PC-3 (cell line): Measurements from ENCODE around the gene CDH4. TPM values are rescaled to one million over a fixed set of nuclear protein-coding genes. Genes with fewer than 3 reads are reported as not detected.

Experiments
- ATAC-seq: fragments of 200-7000 bp; cut with Tn5 transposase; 2 replicates; pipeline ENCODE4 v1.9.1; 2020; ENCODE audit warnings: mild to moderate bottlenecking, moderate library complexity
- BruUV-seq: library from RNA; stranded (reverse); fragments of 400-500 nt; replicated peaks from 2 replicates; lab custom pipeline; 2021; lab: Mats Ljungman, UMichigan
- CTCF ChIA-PET: fragments of 300-600 bp; sonication (Branson Sonifier 250); formaldehyde crosslinking; loops from one replicate; lab custom pipeline; 2022; ENCODE audit warnings: antibody characterized with exemption; lab: Charles Lee
- POLR2A ChIA-PET: fragments of 300-600 bp; sonication (Branson Sonifier 250); formaldehyde crosslinking; loops from one replicate; lab custom pipeline; 2022; ENCODE audit warnings: antibody characterized with exemption; ENCODE audit not compliant: unreplicated experiment; lab: Charles Lee
- DNase-seq: peaks from one replicate; pipeline ENCODE4 v3.0.0-alpha.2; 2015
- H2AFZ ChIP-seq: fragments of 300-600 bp; sonication (generic); 2 replicates; pipeline ENCODE4 v1.6.0; 2016; ENCODE audit warnings: antibody characterized with exemption, low read length
- H3F3A ChIP-seq: fragments of 300-600 bp; sonication (generic); one replicate; pipeline ENCODE4 v1.6.0; 2017; ENCODE audit warnings: antibody characterized with exemption, low read length, control low read depth, mild to moderate bottlenecking; ENCODE audit not compliant: unreplicated experiment
- H3K27ac ChIP-seq: fragments of 300-600 bp; sonication (generic); 2 replicates; pipeline ENCODE4 v1.5.1; 2016; ENCODE audit warnings: mild to moderate bottlenecking, low read length
- H3K27me3 ChIP-seq: fragments of 300-600 bp; sonication (generic); 2 replicates; pipeline ENCODE4 v1.6.1; 2016; ENCODE audit warnings: low read length, mixed read lengths
- H3K36me3 ChIP-seq: fragments of 300-600 bp; sonication (generic); 2 replicates; pipeline ENCODE4 v1.6.1; 2016; ENCODE audit warnings: low read depth, mixed run types, low read length, mixed read lengths
- H3K4me1 ChIP-seq: fragments of 300-600 bp; sonication (generic); 2 replicates; pipeline ENCODE4 v1.5.1; 2016; ENCODE audit warnings: low read length; ENCODE audit not compliant: insufficient read depth
- H3K4me2 ChIP-seq: fragments of 300-600 bp; sonication (generic); 2 replicates; pipeline ENCODE4 v1.6.0; 2016; ENCODE audit warnings: low read length
- H3K4me3 ChIP-seq: fragments of 300-600 bp; sonication (generic); 2 replicates; pipeline ENCODE4 v1.5.1; 2016; ENCODE audit warnings: mild to moderate bottlenecking, low read length, mixed read lengths
- H3K79me2 ChIP-seq: fragments of 300-600 bp; sonication (generic); 2 replicates; pipeline ENCODE4 v1.6.1; 2017; ENCODE audit warnings: low read length, mixed read lengths
- H3K9ac ChIP-seq: fragments of 300-600 bp; sonication (generic); 2 replicates; pipeline ENCODE4 v1.6.0; 2016; ENCODE audit warnings: mild to moderate bottlenecking, low read length
- H3K9me2 ChIP-seq: fragments of 300-600 bp; sonication (generic); replicated peaks from 2 replicates; pipeline ENCODE4 v1.6.1; 2016; ENCODE audit warnings: mixed run types, low read length, mixed read lengths
- H3K9me3 ChIP-seq: fragments of 300-600 bp; sonication (generic); 2 replicates; pipeline ENCODE4 v1.6.1; 2016; ENCODE audit warnings: low read length, mixed read lengths
- H4K20me1 ChIP-seq: fragments of 300-600 bp; sonication (generic); 2 replicates; pipeline ENCODE4 v1.6.1; 2016; ENCODE audit warnings: low read length, mixed read lengths
- CTCF ChIP-seq: fragments of 300-600 bp; sonication (generic); conservative IDR thresholded peaks from 2 replicates; pipeline ENCODE4 v1.5.1; 2017; ENCODE audit warnings: antibody characterized with exemption, low read depth, mild to moderate bottlenecking, low read length
- EZH2 ChIP-seq: fragments of 300-600 bp; sonication (generic); IDR thresholded peaks from one replicate; pipeline ENCODE4 v1.6.1; 2017; ENCODE audit warnings: antibody characterized with exemption, mild to moderate bottlenecking, low read length; ENCODE audit not compliant: unreplicated experiment
- EZH2phosphoT487 ChIP-seq: fragments of 300-600 bp; sonication (generic); IDR thresholded peaks from 2 replicates; pipeline ENCODE4 v1.6.1; 2018; ENCODE audit warnings: mild to moderate bottlenecking, antibody characterized with exemption, low read length, borderline replicate concordance
- intact Hi-C: fragments of 100-400 bp; cut with micrococcal nuclease; formaldehyde crosslinking; loops from 2 replicates; pipeline ENCODE4 v1.9.0; 2023
- total RNA-seq: library from RNA; depleted of rRNA; stranded (reverse); fragments of >200 nt; gene quantifications from 2 replicates; pipeline ENCODE4 v1.2.3, GENCODE V29; 2014

Gene CDH4
- total RNA-seq, 1 experiment from 2014 or later = not detected

- H3K27me3 ChIP-seq = peaks cover 88% of the 10 kb centered on the region
- ChIA-PET POLR2A (no interaction called here), CTCF (no interaction called here)
- H3K79me2 ChIP-seq = no peaks in the 10 kb centered on the region
- no peaks in the 10 kb centered on the region for H4K20me1 ChIP-seq
- H3K9me2 ChIP-seq = no peaks in the 10 kb centered on the region
- H3K4me3 ChIP-seq = no peak overlapping the region
- no peak for ATAC-seq
- H3K9ac ChIP-seq = no peak overlapping the region
- DNase-seq = no peak
- no peak overlapping the region for H3K27ac ChIP-seq
- H3K9me3 ChIP-seq = no peaks in the 10 kb centered on the region
- H3K36me3 ChIP-seq = no peaks in the 10 kb centered on the region
- H3K4me1 ChIP-seq = no peaks in the 10 kb centered on the region
- intact Hi-C loops = no loop called here
- BruUV-seq = no TSS peak
- TF ChIP-seq CTCF (no peak), EZH2 (no peak), EZH2phosphoT487 (no peak)
- H2AFZ ChIP-seq = no peak overlapping the region
- no peak overlapping the region for H3K4me2 ChIP-seq
- H3F3A ChIP-seq = no peaks in the 10 kb centered on the region
Measured at GRCh38 chr20:61630816-61631215, 378.8 kb downstream of the CDH4 start.

GRCh38 chr20:61631751-61632150 is 379.7 kb downstream of the CDH4 start:
- H3K4me1 ChIP-seq = no peaks in the 10 kb centered on the region
- H3K9me2 ChIP-seq = no peaks in the 10 kb centered on the region
- H3K4me2 ChIP-seq = no peak overlapping the region
- no peak overlapping the region for H2AFZ ChIP-seq
- ChIA-PET CTCF (no interaction called here), POLR2A (no interaction called here)
- peaks cover 88% of the 10 kb centered on the region for H3K27me3 ChIP-seq
- no peaks in the 10 kb centered on the region for H4K20me1 ChIP-seq
- intact Hi-C loops = no loop called here
- ATAC-seq (no peak), DNase-seq (no peak)
- no TSS peak for BruUV-seq
- no peaks in the 10 kb centered on the region for H3K36me3 ChIP-seq
- H3K27ac ChIP-seq = no peak overlapping the region
- no peak overlapping the region for H3K4me3 ChIP-seq
- no peaks in the 10 kb centered on the region for H3F3A ChIP-seq
- H3K9ac ChIP-seq = no peak overlapping the region
- no peaks in the 10 kb centered on the region for H3K79me2 ChIP-seq
- TF ChIP-seq EZH2phosphoT487 (no peak), CTCF (no peak), EZH2 (no peak)
- H3K9me3 ChIP-seq = no peaks in the 10 kb centered on the region

- TF ChIP-seq CTCF = no peak
- TF ChIP-seq EZH2phosphoT487 = no peak
- no peak for TF ChIP-seq EZH2
- no peak overlapping the region for H2AFZ ChIP-seq
- H3F3A ChIP-seq = no peaks in the 10 kb centered on the region
- no peaks in the 10 kb centered on the region for H3K9me3 ChIP-seq
- no peak overlapping the region for H3K27ac ChIP-seq
- H4K20me1 ChIP-seq = no peaks in the 10 kb centered on the region
- intact Hi-C loops = no loop called here
- no peaks in the 10 kb centered on the region for H3K4me1 ChIP-seq
- H3K9me2 ChIP-seq = no peaks in the 10 kb centered on the region
- H3K27me3 ChIP-seq = peaks cover 87% of the 10 kb centered on the region
- ATAC-seq = no peak
- no TSS peak for BruUV-seq
- H3K36me3 ChIP-seq = no peaks in the 10 kb centered on the region
- POLR2A ChIA-PET = no interaction called here
- no peak for DNase-seq
- H3K4me3 ChIP-seq = no peak overlapping the region
- no peak overlapping the region for H3K4me2 ChIP-seq
- no peak overlapping the region for H3K9ac ChIP-seq
- no peaks in the 10 kb centered on the region for H3K79me2 ChIP-seq
- CTCF ChIA-PET = no interaction called here
Measured at GRCh38 chr20:61633004-61633403, 380.9 kb downstream of the CDH4 start.
